SK-N-SH (cell line): Measurements from ENCODE around the gene TSC2. TPM values are rescaled to one million over a fixed set of nuclear protein-coding genes. Genes with fewer than 3 reads are reported as not detected.

Source experiments
- CTCF ChIA-PET: fragments of 300-600, 350-600 bp; formaldehyde crosslinking; extraction: SDS; loops from one replicate; lab custom pipeline; 2021; lab: Yijun Ruan, JAX
- POLR2A ChIA-PET: fragments of 350-600 bp; sonication (Branson Sonifier 250); formaldehyde crosslinking; extraction: SDS; loops from one replicate; lab custom pipeline; 2020; ENCODE audit warnings: antibody characterized with exemption, inconsistent platforms; lab: Yijun Ruan, JAX
- DNase-seq: peaks from one replicate; pipeline ENCODE4 v3.0.0; 2012
- H2AFZ ChIP-seq: fragments of 200-600 bp; sonication (generic); 2 replicates; pipeline ENCODE4 v1.8.1; 2016; ENCODE audit warnings: antibody characterized with exemption, mild to moderate bottlenecking, low read depth
- H3F3A ChIP-seq: fragments of 200-600 bp; sonication (generic); replicated peaks from 2 replicates; pipeline ENCODE3; 2016; ENCODE audit warnings: antibody characterized with exemption, mild to moderate bottlenecking; ENCODE audit not compliant: insufficient read depth
- H3K27ac ChIP-seq, 2 experiments: fragments of 200-500 bp in 1 of 2; fragments of 200-600 bp in 1 of 2; sonication (Bioruptor generic) in 1 of 2; sonication (generic), shearing (Covaris generic) in 1 of 2; 2 replicates each; pipeline versions ENCODE4 v1.5.1 to v1.6.1; 2014 to 2016; ENCODE audit warnings: low read depth in 2 of 2, inconsistent platforms in 1 of 2, low read length in 1 of 2, mild to moderate bottlenecking in 1 of 2, mixed read lengths in 1 of 2
- H3K27me3 ChIP-seq: fragments of 200-600 bp; sonication (generic), shearing (Covaris generic); 2 replicates; pipeline ENCODE4 v1.6.1; 2016; ENCODE audit warnings: mixed run types; ENCODE audit not compliant: insufficient read depth
- H3K36me3 ChIP-seq, 2 experiments: fragments of 200-500 bp in 1 of 2; fragments of 200-600 bp in 1 of 2; sonication (Bioruptor generic) in 1 of 2; sonication (generic) in 1 of 2; replicated peaks in 1 of 2; 2 replicates each; pipeline versions ENCODE3 to v1.5.1; 2014 to 2016; ENCODE audit warnings: low read length in 1 of 2, mild to moderate bottlenecking in 1 of 2; ENCODE audit not compliant: insufficient read depth in 2 of 2, control insufficient read depth in 1 of 2
- H3K4me1 ChIP-seq, 2 experiments: fragments of 200-500 bp in 1 of 2; fragments of 200-600 bp in 1 of 2; sonication (Bioruptor generic) in 1 of 2; sonication (generic), shearing (Covaris generic) in 1 of 2; 2 replicates each; pipeline versions ENCODE4 v1.5.1 to v1.6.1; 2014 to 2016; ENCODE audit warnings: low read depth in 1 of 2, low read length in 1 of 2, mixed run types in 1 of 2; ENCODE audit not compliant: insufficient read depth in 2 of 2, control insufficient read depth in 1 of 2
- H3K4me2 ChIP-seq: fragments of 200-600 bp; sonication (generic), shearing (Covaris generic); 2 replicates; pipeline ENCODE4 v1.6.1; 2017; ENCODE audit warnings: mixed run types
- H3K4me3 ChIP-seq, 2 experiments: fragments of 200-500 bp in 1 of 2; fragments of 200-600 bp in 1 of 2; sonication (Bioruptor generic) in 1 of 2; sonication (generic), shearing (Covaris generic) in 1 of 2; 2 replicates each; pipeline versions ENCODE4 v1.5.1 to v1.8.1; 2014 to 2016; ENCODE audit warnings: low read depth in 2 of 2, inconsistent platforms in 1 of 2, low read length in 1 of 2, mild to moderate bottlenecking in 1 of 2, mixed read lengths in 1 of 2, moderate library complexity in 1 of 2
- H3K79me2 ChIP-seq: fragments of 200-600 bp; sonication (generic); 2 replicates; pipeline ENCODE4 v1.8.1; 2017; ENCODE audit warnings: mild to moderate bottlenecking; ENCODE audit not compliant: insufficient read depth
- H3K9ac ChIP-seq: fragments of 200-600 bp; sonication (generic); 2 replicates; pipeline ENCODE4 v1.6.1; 2017; ENCODE audit warnings: mixed run types
- H3K9me2 ChIP-seq: fragments of 200-600 bp; sonication (generic); 2 replicates; pipeline ENCODE4 v1.6.1; 2017; ENCODE audit warnings: mixed run types
- H3K9me3 ChIP-seq: fragments of 200-600 bp; sonication (generic); 2 replicates; pipeline ENCODE4 v1.6.1; 2017; ENCODE audit warnings: mixed run types, mild to moderate bottlenecking, moderate library complexity
- H4K20me1 ChIP-seq: fragments of 200-600 bp; sonication (generic); 2 replicates; pipeline ENCODE4 v1.6.1; 2017; ENCODE audit warnings: mild to moderate bottlenecking, mixed run types; ENCODE audit not compliant: insufficient read depth
- CHD2 ChIP-seq: fragments of 150-350 bp; IDR thresholded peaks from 2 replicates; pipeline ENCODE4 v1.6.1; 2018; ENCODE audit warnings: low read length; ENCODE audit not compliant: partially characterized antibody
- CTCF ChIP-seq: fragments of 200-600 bp; sonication (generic); IDR thresholded peaks from 2 replicates; pipeline ENCODE4 v1.6.1; 2017; ENCODE audit warnings: antibody characterized with exemption, mild to moderate bottlenecking, moderate library complexity
- ELF1 ChIP-seq: IDR thresholded peaks from 2 replicates; pipeline ENCODE4 v1.4.0; 2012
- EP300 ChIP-seq, 2 experiments: IDR thresholded peaks; 2 replicates each; pipeline versions ENCODE4 v1.4.0 to v1.6.1; 2012; ENCODE audit warnings: borderline replicate concordance in 1 of 2, low read depth in 1 of 2, low read length in 1 of 2
- EZH2phosphoT487 ChIP-seq: fragments of 200-600 bp; sonication (generic); IDR thresholded peaks from 2 replicates; pipeline ENCODE4 v1.6.1; 2017; ENCODE audit warnings: low read depth, mixed run types, mild to moderate bottlenecking, antibody characterized with exemption, moderate library complexity, borderline replicate concordance
- FOSL2 ChIP-seq: IDR thresholded peaks from 2 replicates; pipeline ENCODE4 v1.4.0; 2012; ENCODE audit warnings: low read depth, mild to moderate bottlenecking, moderate library complexity, borderline replicate concordance
- FOXM1 ChIP-seq: IDR thresholded peaks from 2 replicates; pipeline ENCODE4 v1.4.0; 2012; ENCODE audit warnings: low read depth, mild to moderate bottlenecking
- GATA2 ChIP-seq: sonication (generic); formaldehyde crosslinking; IDR thresholded peaks from 2 replicates; pipeline ENCODE4 v1.5.0; 2020; ENCODE audit warnings: mild to moderate bottlenecking, missing genetic modification reagents
- IRF3 ChIP-seq: fragments of 150-350 bp; IDR thresholded peaks from 2 replicates; pipeline ENCODE4 v1.6.1; 2016; ENCODE audit warnings: mild to moderate bottlenecking, low read depth, low read length
- MEF2A ChIP-seq: IDR thresholded peaks from 2 replicates; pipeline ENCODE4 v1.4.0; 2012; ENCODE audit warnings: low read depth, borderline replicate concordance
- MXI1 ChIP-seq: IDR thresholded peaks from 2 replicates; pipeline ENCODE4 v1.6.1; 2012; ENCODE audit warnings: mild to moderate bottlenecking, low read depth, low read length, improper control_type of control experiment
- PBX3 ChIP-seq: IDR thresholded peaks from 2 replicates; pipeline ENCODE4; 2012
- RFX5 ChIP-seq: IDR thresholded peaks from 2 replicates; pipeline ENCODE4 v1.6.1; 2012; ENCODE audit warnings: mild to moderate bottlenecking, improper control_type of control experiment, low read length
- TCF12 ChIP-seq: IDR thresholded peaks from 2 replicates; pipeline ENCODE4 v1.4.0; 2012
- ZBTB33 ChIP-seq: IDR thresholded peaks from 2 replicates; pipeline ENCODE4 v1.4.0; 2012; ENCODE audit warnings: low read depth, borderline replicate concordance
- WGBS: methylation state at CpG from one replicate; pipeline ENCODE4 v1.1.6; 2017; ENCODE audit warnings: low lambda C conversion rate; 5-methylcytosine and 5-hydroxymethylcytosine counted together
- polyA plus RNA-seq, 3 experiments: library from polyadenylated mRNA; depleted of rRNA; stranded (reverse); fragments of >200 nt; gene quantifications; 2 replicates each; pipeline ENCODE4 v1.2.3, GENCODE V29; 2012

TSC2 gene
- polyA plus RNA-seq, 1 of the 3 experiments (the other 2 are of a cell fraction), result 96.1 TPM

DNA sequence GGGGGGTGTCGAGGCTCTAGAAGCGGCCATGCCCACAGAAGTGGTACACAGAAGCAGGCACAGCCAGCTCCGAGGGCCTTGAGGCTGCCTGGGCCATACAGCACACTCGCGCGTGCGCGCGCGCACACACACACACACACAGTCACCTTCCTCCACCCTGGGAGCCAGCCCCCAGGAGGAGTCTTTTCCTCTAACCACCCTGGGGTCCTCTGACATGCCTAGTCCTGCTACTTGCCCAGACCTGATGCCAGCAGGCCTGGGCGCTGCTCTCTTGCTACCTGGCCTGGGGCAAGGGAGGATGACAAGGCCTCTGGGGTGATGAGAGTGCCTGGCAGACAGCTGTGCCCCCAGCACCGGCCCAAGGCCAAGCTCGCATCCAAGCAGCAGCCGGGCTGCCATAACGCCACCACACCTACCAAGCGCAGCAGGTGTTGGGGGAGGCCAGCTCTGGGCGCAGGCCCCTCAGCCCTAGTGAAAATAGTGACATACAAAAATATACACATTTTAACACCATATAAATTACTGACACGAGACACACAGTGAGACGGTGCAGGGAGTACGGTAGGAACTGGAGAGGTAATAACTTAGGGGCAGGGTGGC, 41.1 kb downstream of the TSC2 start:
- Histone ChIP-seq H3K4me2 (no peak overlapping the region), H3K9me3 (no peaks in the 10 kb centered on the region), H2AFZ (no peak overlapping the region), H3K4me3 (no peak overlapping the region), H3K27ac (no peak overlapping the region; a peak in 1 of 4 replicates), H3K79me2 (no peaks in the 10 kb centered on the region), H3K9ac (no peak overlapping the region), H3F3A (peaks cover 7% of the 10 kb centered on the region), H4K20me1 (peaks cover 7% of the 10 kb centered on the region; the same call in 1 of the 2 replicates), H3K36me3 (peaks cover 4 to 85% of the 10 kb centered on the region in 2 experiments), H3K9me2 (no peaks in the 10 kb centered on the region), H3K27me3 (no peaks in the 10 kb centered on the region), H3K4me1 (no peaks in the 10 kb centered on the region; a peak in 1 of 4 replicates)
- CTCF ChIA-PET, result interaction anchor here (0.7 to 1.9 kb wide), 2 partner anchors 12 to 51 kb away, joined by 5 to 7 read pairs; no protein-coding TSS in a partner anchor
- TF ChIP-seq ELF1, result no peak
- TF ChIP-seq TCF12, result no peak
- no peak for TF ChIP-seq CTCF
- TF ChIP-seq FOXM1, result no peak
- TF ChIP-seq FOSL2, result no peak
- no peak for TF ChIP-seq PBX3
- no peak for TF ChIP-seq RFX5
- no peak for TF ChIP-seq IRF3
- no peak for TF ChIP-seq GATA2
- no peak for TF ChIP-seq EZH2phosphoT487
- no peak for TF ChIP-seq EP300 (IDR thresholded peaks at IDR 0.05; ENCODE audit: borderline replicate concordance in 1 of 2, low read depth in 1 of 2, low read length in 1 of 2)
- TF ChIP-seq CHD2, result no peak
- no peak for TF ChIP-seq MEF2A
- no peak for TF ChIP-seq ZBTB33
- no peak for TF ChIP-seq MXI1
- no peak for DNase-seq
- POLR2A ChIA-PET, result no interaction called here
- 89% methylated on average over 17 of the region's 20 CpGs for WGBS
